ENCODE results near the gene SECISBP2. TPM values are rescaled to one million over a fixed set of nuclear protein-coding genes. Genes with fewer than 3 reads are reported as not detected.
A peak's percentile ranks its signal among the peaks of the same experiment; 100 is the strongest.

The SECISBP2 gene
- total and polyA plus RNA-seq, 4 donors, result 26.6 to 112 (median 43.0) TPM

DNA sequence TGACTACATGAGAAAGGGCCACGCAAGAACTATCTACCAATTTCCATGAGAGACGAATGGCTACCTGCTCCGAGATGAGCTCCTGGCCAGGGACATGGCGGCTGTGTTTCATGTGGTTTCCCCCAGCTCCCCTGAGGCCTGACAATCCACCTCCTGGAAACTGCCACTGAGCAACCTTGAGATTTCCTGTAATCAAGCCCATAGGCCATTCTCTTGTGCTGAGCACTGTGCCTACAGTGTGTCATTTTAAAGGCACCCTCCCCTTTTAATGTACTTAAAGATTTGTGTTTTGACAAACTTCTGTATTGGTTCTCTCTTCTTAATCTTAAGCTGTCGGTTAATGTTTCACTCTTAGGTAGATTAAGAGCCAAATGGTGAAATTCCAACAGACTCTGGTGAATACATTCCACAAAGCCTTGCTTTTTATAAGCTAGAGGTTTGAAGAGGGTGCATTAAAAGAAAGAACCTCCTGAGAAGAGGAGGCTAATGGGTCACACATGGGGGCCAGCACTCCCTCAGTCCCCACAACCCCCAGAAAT, 72.3 kb downstream of the SECISBP2 start:
- TF ChIP-seq, protein P1, sequence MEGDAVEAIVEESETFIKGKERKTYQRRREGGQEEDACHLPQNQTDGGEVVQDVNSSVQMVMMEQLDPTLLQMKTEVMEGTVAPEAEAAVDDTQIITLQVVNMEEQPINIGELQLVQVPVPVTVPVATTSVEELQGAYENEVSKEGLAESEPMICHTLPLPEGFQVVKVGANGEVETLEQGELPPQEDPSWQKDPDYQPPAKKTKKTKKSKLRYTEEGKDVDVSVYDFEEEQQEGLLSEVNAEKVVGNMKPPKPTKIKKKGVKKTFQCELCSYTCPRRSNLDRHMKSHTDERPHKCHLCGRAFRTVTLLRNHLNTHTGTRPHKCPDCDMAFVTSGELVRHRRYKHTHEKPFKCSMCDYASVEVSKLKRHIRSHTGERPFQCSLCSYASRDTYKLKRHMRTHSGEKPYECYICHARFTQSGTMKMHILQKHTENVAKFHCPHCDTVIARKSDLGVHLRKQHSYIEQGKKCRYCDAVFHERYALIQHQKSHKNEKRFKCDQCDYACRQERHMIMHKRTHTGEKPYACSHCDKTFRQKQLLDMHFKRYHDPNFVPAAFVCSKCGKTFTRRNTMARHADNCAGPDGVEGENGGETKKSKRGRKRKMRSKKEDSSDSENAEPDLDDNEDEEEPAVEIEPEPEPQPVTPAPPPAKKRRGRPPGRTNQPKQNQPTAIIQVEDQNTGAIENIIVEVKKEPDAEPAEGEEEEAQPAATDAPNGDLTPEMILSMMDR (IDR thresholded peaks at IDR 0.05; ENCODE audit: control extremely low read depth, extremely low read depth), result no peak
- no peak overlapping the region for H3K9ac ChIP-seq (ENCODE audit: insufficient read depth in 1 of 2, low read length in 2 of 2)
- H3K27ac ChIP-seq (ENCODE audit: low read depth in 1 of 2, low read length in 1 of 2), result no peak overlapping the region
- H3K9me3 ChIP-seq (ENCODE audit: control insufficient read depth in 4 of 4, insufficient read depth in 3 of 4, low read length in 3 of 4), result peaks cover 0 to 2% (median 0%) of the 10 kb centered on the region in 4 donors
- 87 to 90% methylated on average over 5 of the region's 5 CpGs for WGBS, 2 donors
- ATAC-seq (ENCODE audit: insufficient read depth, low FRiP score) (no peak), DNase-seq (peak in 1 of 3 donors; percentile 51)
- H3K4me1 ChIP-seq (ENCODE audit: control insufficient read depth in 5 of 5, insufficient read depth in 5 of 5, low read length in 5 of 5), result peaks cover 0 to 4% (median 3%) of the 10 kb centered on the region in 5 donors
- H3K27me3 ChIP-seq (ENCODE audit: control insufficient read depth in 3 of 3, insufficient read depth in 3 of 3, low read length in 2 of 3), result no peaks in the 10 kb centered on the region
- peaks cover 0 to 34% (median 4%) of the 10 kb centered on the region in 4 donors for H3K36me3 ChIP-seq (ENCODE audit: control insufficient read depth in 4 of 4, insufficient read depth in 4 of 4, low read length in 4 of 4)
- no peak overlapping the region for H3K4me3 ChIP-seq

DNA sequence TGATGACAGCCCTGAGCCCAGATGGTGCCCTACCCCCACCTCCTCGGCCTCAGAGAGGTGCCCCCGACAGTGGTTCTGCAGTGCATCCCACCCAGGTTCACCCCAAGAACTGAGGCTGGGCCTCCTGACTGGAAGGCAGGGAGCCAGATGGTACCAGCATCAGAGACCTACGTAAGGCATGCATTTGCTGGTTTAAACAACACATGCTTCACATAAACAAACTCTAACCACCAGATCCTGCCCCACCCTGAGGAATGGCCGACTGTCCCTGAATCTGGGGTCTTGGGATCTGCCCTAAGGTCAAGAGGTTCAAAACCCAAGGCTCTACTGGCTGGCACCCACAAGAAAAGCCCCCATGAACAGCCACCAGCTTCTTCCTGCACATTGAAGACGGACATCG, 73.3 kb downstream of the SECISBP2 start:
- ATAC-seq (ENCODE audit: insufficient read depth, low FRiP score) (no peak), DNase-seq (no peak)
- H3K9me3 ChIP-seq (ENCODE audit: control insufficient read depth in 4 of 4, insufficient read depth in 3 of 4, low read length in 3 of 4), result peaks cover 0 to 2% (median 0%) of the 10 kb centered on the region in 4 donors
- H3K27me3 ChIP-seq (ENCODE audit: control insufficient read depth in 3 of 3, insufficient read depth in 3 of 3, low read length in 2 of 3), result no peaks in the 10 kb centered on the region
- 86 to 93% methylated on average over 6 of the region's 6 CpGs for WGBS, 2 donors
- TF ChIP-seq, protein P1 (IDR thresholded peaks at IDR 0.05; ENCODE audit: control extremely low read depth, extremely low read depth), result no peak
- H3K27ac ChIP-seq (ENCODE audit: low read depth in 1 of 2, low read length in 1 of 2), result no peak overlapping the region
- H3K4me1 ChIP-seq (ENCODE audit: control insufficient read depth in 5 of 5, insufficient read depth in 5 of 5, low read length in 5 of 5), result peaks cover 0 to 4% (median 3%) of the 10 kb centered on the region in 5 donors
- H3K36me3 ChIP-seq (ENCODE audit: control insufficient read depth in 4 of 4, insufficient read depth in 4 of 4, low read length in 4 of 4), result peaks cover 0 to 36% (median 9%) of the 10 kb centered on the region in 4 donors
- no peak overlapping the region for H3K4me3 ChIP-seq
- H3K9ac ChIP-seq (ENCODE audit: insufficient read depth in 1 of 2, low read length in 2 of 2), result no peak overlapping the region

DNA sequence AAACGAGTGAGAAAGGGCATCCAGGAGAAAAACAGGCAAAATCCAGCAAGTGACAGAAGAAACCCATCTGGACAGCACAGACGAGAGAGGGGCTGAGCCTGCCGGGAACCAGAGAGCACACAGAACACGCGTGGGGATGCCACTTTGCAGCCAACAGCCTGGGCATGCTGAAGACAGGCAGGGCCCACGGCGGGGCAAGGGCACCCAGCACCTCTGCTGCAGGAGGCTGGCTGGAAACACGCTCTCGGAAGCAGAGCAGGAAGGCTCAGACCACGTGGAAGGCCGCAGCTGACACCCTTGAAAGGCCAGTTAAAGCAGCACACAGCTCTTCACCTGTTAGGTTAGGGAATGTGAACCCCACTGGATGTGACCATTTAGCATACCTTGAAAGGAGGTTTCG, 76.1 kb downstream of the SECISBP2 start:
- TF ChIP-seq, protein P1 (IDR thresholded peaks at IDR 0.05; ENCODE audit: control extremely low read depth, extremely low read depth), result no peak
- Histone ChIP-seq H3K27me3 (ENCODE audit: control insufficient read depth in 3 of 3, insufficient read depth in 3 of 3, low read length in 2 of 3) (no peaks in the 10 kb centered on the region), H3K27ac (ENCODE audit: low read depth in 1 of 2, low read length in 1 of 2) (no peak overlapping the region), H3K9me3 (ENCODE audit: control insufficient read depth in 4 of 4, insufficient read depth in 3 of 4, low read length in 3 of 4) (no peaks in the 10 kb centered on the region), H3K36me3 (ENCODE audit: control insufficient read depth in 4 of 4, insufficient read depth in 4 of 4, low read length in 4 of 4) (peaks cover 0 to 33% (median 9%) of the 10 kb centered on the region in 4 donors), H3K9ac (ENCODE audit: insufficient read depth in 1 of 2, low read length in 2 of 2) (no peak overlapping the region), H3K4me1 (ENCODE audit: control insufficient read depth in 5 of 5, insufficient read depth in 5 of 5, low read length in 5 of 5) (no peaks in the 10 kb centered on the region), H3K4me3 (no peak overlapping the region)
- DNase-seq (no peak), ATAC-seq (ENCODE audit: insufficient read depth, low FRiP score) (no peak)
- WGBS, 2 donors, result 92 to 97% methylated on average over 12 of the region's 12 CpGs

All from lung (tissue), 12 donors.